SK-N-SH (cell line): Measurements from ENCODE around the gene ZBTB7A. TPM values are rescaled to one million over a fixed set of nuclear protein-coding genes. Genes with fewer than 3 reads are reported as not detected.

Experiments
- CTCF ChIA-PET: fragments of 300-600, 350-600 bp; formaldehyde crosslinking; extraction: SDS; loops from one replicate; lab custom pipeline; 2021; lab: Yijun Ruan, JAX
- POLR2A ChIA-PET: fragments of 350-600 bp; sonication (Branson Sonifier 250); formaldehyde crosslinking; extraction: SDS; loops from one replicate; lab custom pipeline; 2020; ENCODE audit warnings: antibody characterized with exemption, inconsistent platforms; lab: Yijun Ruan, JAX
- DNase-seq: peaks from one replicate; pipeline ENCODE4 v3.0.0; 2012
- H2AFZ ChIP-seq: fragments of 200-600 bp; sonication (generic); 2 replicates; pipeline ENCODE4 v1.8.1; 2016; ENCODE audit warnings: antibody characterized with exemption, mild to moderate bottlenecking, low read depth
- H3F3A ChIP-seq: fragments of 200-600 bp; sonication (generic); replicated peaks from 2 replicates; pipeline ENCODE3; 2016; ENCODE audit warnings: antibody characterized with exemption, mild to moderate bottlenecking; ENCODE audit not compliant: insufficient read depth
- H3K27ac ChIP-seq, 2 experiments: fragments of 200-500 bp in 1 of 2; fragments of 200-600 bp in 1 of 2; sonication (Bioruptor generic) in 1 of 2; sonication (generic), shearing (Covaris generic) in 1 of 2; 2 replicates each; pipeline versions ENCODE4 v1.5.1 to v1.6.1; 2014 to 2016; ENCODE audit warnings: low read depth in 2 of 2, inconsistent platforms in 1 of 2, low read length in 1 of 2, mild to moderate bottlenecking in 1 of 2, mixed read lengths in 1 of 2
- H3K27me3 ChIP-seq: fragments of 200-600 bp; sonication (generic), shearing (Covaris generic); 2 replicates; pipeline ENCODE4 v1.6.1; 2016; ENCODE audit warnings: mixed run types; ENCODE audit not compliant: insufficient read depth
- H3K36me3 ChIP-seq, 2 experiments: fragments of 200-500 bp in 1 of 2; fragments of 200-600 bp in 1 of 2; sonication (Bioruptor generic) in 1 of 2; sonication (generic) in 1 of 2; replicated peaks in 1 of 2; 2 replicates each; pipeline versions ENCODE3 to v1.5.1; 2014 to 2016; ENCODE audit warnings: low read length in 1 of 2, mild to moderate bottlenecking in 1 of 2; ENCODE audit not compliant: insufficient read depth in 2 of 2, control insufficient read depth in 1 of 2
- H3K4me1 ChIP-seq, 2 experiments: fragments of 200-500 bp in 1 of 2; fragments of 200-600 bp in 1 of 2; sonication (Bioruptor generic) in 1 of 2; sonication (generic), shearing (Covaris generic) in 1 of 2; 2 replicates each; pipeline versions ENCODE4 v1.5.1 to v1.6.1; 2014 to 2016; ENCODE audit warnings: low read depth in 1 of 2, low read length in 1 of 2, mixed run types in 1 of 2; ENCODE audit not compliant: insufficient read depth in 2 of 2, control insufficient read depth in 1 of 2
- H3K4me2 ChIP-seq: fragments of 200-600 bp; sonication (generic), shearing (Covaris generic); 2 replicates; pipeline ENCODE4 v1.6.1; 2017; ENCODE audit warnings: mixed run types
- H3K4me3 ChIP-seq, 2 experiments: fragments of 200-500 bp in 1 of 2; fragments of 200-600 bp in 1 of 2; sonication (Bioruptor generic) in 1 of 2; sonication (generic), shearing (Covaris generic) in 1 of 2; 2 replicates each; pipeline versions ENCODE4 v1.5.1 to v1.8.1; 2014 to 2016; ENCODE audit warnings: low read depth in 2 of 2, inconsistent platforms in 1 of 2, low read length in 1 of 2, mild to moderate bottlenecking in 1 of 2, mixed read lengths in 1 of 2, moderate library complexity in 1 of 2
- H3K79me2 ChIP-seq: fragments of 200-600 bp; sonication (generic); 2 replicates; pipeline ENCODE4 v1.8.1; 2017; ENCODE audit warnings: mild to moderate bottlenecking; ENCODE audit not compliant: insufficient read depth
- H3K9ac ChIP-seq: fragments of 200-600 bp; sonication (generic); 2 replicates; pipeline ENCODE4 v1.6.1; 2017; ENCODE audit warnings: mixed run types
- H3K9me2 ChIP-seq: fragments of 200-600 bp; sonication (generic); 2 replicates; pipeline ENCODE4 v1.6.1; 2017; ENCODE audit warnings: mixed run types
- H3K9me3 ChIP-seq: fragments of 200-600 bp; sonication (generic); 2 replicates; pipeline ENCODE4 v1.6.1; 2017; ENCODE audit warnings: mixed run types, mild to moderate bottlenecking, moderate library complexity
- H4K20me1 ChIP-seq: fragments of 200-600 bp; sonication (generic); 2 replicates; pipeline ENCODE4 v1.6.1; 2017; ENCODE audit warnings: mild to moderate bottlenecking, mixed run types; ENCODE audit not compliant: insufficient read depth
- CTCF ChIP-seq: fragments of 200-600 bp; sonication (generic); IDR thresholded peaks from 2 replicates; pipeline ENCODE4 v1.6.1; 2017; ENCODE audit warnings: antibody characterized with exemption, mild to moderate bottlenecking, moderate library complexity
- EZH2phosphoT487 ChIP-seq: fragments of 200-600 bp; sonication (generic); IDR thresholded peaks from 2 replicates; pipeline ENCODE4 v1.6.1; 2017; ENCODE audit warnings: low read depth, mixed run types, mild to moderate bottlenecking, antibody characterized with exemption, moderate library complexity, borderline replicate concordance
- FOXM1 ChIP-seq: IDR thresholded peaks from 2 replicates; pipeline ENCODE4 v1.4.0; 2012; ENCODE audit warnings: low read depth, mild to moderate bottlenecking
- IRF3 ChIP-seq: fragments of 150-350 bp; IDR thresholded peaks from 2 replicates; pipeline ENCODE4 v1.6.1; 2016; ENCODE audit warnings: mild to moderate bottlenecking, low read depth, low read length
- NRF1 ChIP-seq: IDR thresholded peaks from 2 replicates; pipeline ENCODE4 v1.6.1; 2012; ENCODE audit warnings: low read depth, mild to moderate bottlenecking, low read length
- TAF1 ChIP-seq: IDR thresholded peaks from 2 replicates; pipeline ENCODE4 v1.6.1; 2012; ENCODE audit warnings: low read depth, mild to moderate bottlenecking, low read length, moderate library complexity, borderline replicate concordance
- ZBTB33 ChIP-seq: IDR thresholded peaks from 2 replicates; pipeline ENCODE4 v1.4.0; 2012; ENCODE audit warnings: low read depth, borderline replicate concordance
- WGBS: methylation state at CpG from one replicate; pipeline ENCODE4 v1.1.6; 2017; ENCODE audit warnings: low lambda C conversion rate; 5-methylcytosine and 5-hydroxymethylcytosine counted together
- polyA plus RNA-seq, 3 experiments: library from polyadenylated mRNA; depleted of rRNA; stranded (reverse); fragments of >200 nt; gene quantifications; 2 replicates each; pipeline ENCODE4 v1.2.3, GENCODE V29; 2012

ZBTB7A gene
- polyA plus RNA-seq, 1 of the 3 experiments (the other 2 are of a cell fraction) = 7.4 TPM

- POLR2A ChIA-PET = no interaction called here
- CTCF ChIA-PET = interaction anchor here (0.7 to 1.2 kb wide), 2 partner anchors 25 to 45 kb away, joined by 3 read pairs; no protein-coding TSS in a partner anchor
These were observed 33.4 kb downstream of the ZBTB7A start for GRCh38 chr19:4033028-4033956.

More at GRCh38 chr19:4033028-4033956, 33.4 kb downstream of the ZBTB7A start:
- WGBS = 98% methylated on average over 17 of the region's 63 CpGs
- DNase-seq = no peak
- Histone ChIP-seq H3K27ac (no peak overlapping the region), H3K4me2 (no peak overlapping the region), H2AFZ (no peak overlapping the region), H3K4me3 (no peak overlapping the region), H3K9me3 (no peaks in the 10 kb centered on the region), H3K4me1 (no peaks in the 10 kb centered on the region), H3F3A (no peaks in the 10 kb centered on the region), H4K20me1 (no peaks in the 10 kb centered on the region), H3K27me3 (no peaks in the 10 kb centered on the region), H3K79me2 (no peaks in the 10 kb centered on the region), H3K9ac (no peak overlapping the region), H3K9me2 (no peaks in the 10 kb centered on the region), H3K36me3 (peaks cover 5 to 33% of the 10 kb centered on the region in 2 experiments)
- TF ChIP-seq EZH2phosphoT487 (no peak), ZBTB33 (no peak), CTCF (no peak), TAF1 (no peak), FOXM1 (no peak), IRF3 (no peak), NRF1 (no peak)
